T follicular helper cell (primary cell): ENCODE data around the gene HSPA4L.

ENCODE experiments used
- DNase-seq: peaks from one replicate; pipeline ENCODE4 v3.0.0-alpha.2; 2020; ENCODE audit warnings: low read depth
- total RNA-seq, 2 experiments: gene quantifications; one replicate each; lab custom pipeline; 2026; lab: John Stamatoyannopoulos, UW

HSPA4L gene
- total RNA-seq: 0.06 to 0.61 reads per million in 2 experiments

GRCh38 chr4:127782275-127783025 lies at the start of gene HSPA4L:
Gene HSPA4L (plus strand): TSS chr4:127782322. CDS start chr4:127782551, 229 bp downstream.
- DNase-seq: peak; percentile 9

DNA sequence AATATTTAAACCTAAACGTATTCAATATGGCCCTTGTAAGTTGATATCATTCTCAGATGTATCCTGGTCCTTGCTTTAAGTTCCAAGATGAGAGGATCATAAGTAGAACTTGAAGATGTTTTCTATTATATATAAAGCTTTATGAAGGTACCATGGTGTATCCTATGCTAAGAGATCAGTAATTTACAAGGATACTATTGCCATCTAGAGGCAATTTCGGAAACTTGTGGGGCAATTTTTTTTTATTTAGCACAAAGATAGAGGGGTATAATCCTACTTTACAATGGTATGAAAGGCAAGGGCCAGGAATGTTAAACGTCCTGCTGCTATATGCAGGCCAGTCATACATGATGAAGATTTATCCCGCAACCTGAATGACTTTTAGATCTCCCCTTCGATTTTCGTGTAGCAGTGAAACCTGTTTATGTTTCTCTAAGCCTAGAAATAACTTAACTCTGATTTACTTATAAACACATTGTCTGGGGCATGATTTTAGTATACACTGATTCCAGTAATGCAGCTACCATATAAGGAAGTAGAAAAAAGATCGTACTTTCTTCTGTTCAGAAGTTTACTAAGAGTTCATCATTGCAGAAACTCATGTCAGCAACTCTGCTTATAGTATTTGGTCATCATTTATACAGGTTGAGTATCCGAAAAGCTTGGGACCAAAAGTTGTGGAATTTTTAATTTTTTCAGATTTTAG lies 49.3 kb upstream of the HSPA4L start:
- DNase-seq: no peak

- DNase-seq: no peak
Observed at GRCh38 chr4:127734976-127735375, 47.1 kb upstream of the HSPA4L start.

DNA sequence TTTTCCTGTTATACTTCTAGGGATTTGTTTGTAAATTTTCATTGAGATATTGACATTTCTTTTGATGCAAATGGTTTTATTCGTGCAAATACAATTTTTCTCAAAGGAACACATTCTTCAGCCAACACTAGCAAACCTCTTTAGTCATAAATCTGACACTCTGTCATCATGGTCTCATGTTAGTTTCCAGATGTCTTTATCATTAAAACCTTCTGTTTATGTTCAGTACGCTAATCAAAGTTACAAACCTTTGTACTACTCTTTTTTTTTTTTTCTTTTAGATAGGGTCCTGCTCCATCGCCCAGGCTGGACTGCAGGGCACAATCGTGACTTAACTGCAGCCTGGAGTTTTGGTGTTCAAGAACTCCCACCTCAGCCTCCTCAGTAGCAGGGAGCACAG lies 44.8 kb upstream of the HSPA4L start:
- DNase-seq: no peak

- DNase-seq: no peak
Observed at GRCh38 chr4:127741247-127741646, 40.9 kb upstream of the HSPA4L start.

GRCh38 chr4:127747883-127748282 lies 34.2 kb upstream of the HSPA4L start:
- no peak for DNase-seq

- no peak for DNase-seq
Observed at GRCh38 chr4:127748957-127749356, 33.2 kb upstream of the HSPA4L start.

DNA sequence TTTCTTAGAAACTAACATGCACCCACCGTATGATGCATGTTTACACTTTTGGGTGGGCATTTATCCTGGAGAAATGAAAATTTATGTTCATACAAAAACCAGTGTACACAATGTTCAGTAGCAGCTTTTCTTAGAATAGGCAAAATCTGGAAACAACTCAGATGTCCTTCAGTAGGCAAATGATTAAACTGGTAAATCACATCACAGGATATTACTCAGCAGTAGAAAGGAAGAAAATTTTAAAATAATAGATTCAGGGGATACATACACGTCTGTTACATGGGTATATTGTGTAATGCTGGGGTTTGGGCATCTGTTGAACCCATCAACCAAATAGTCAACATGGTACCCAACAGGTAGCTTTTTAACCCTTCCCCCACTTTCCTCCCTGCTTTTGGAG lies 25.2 kb upstream of the HSPA4L start:
- DNase-seq: no peak

DNA sequence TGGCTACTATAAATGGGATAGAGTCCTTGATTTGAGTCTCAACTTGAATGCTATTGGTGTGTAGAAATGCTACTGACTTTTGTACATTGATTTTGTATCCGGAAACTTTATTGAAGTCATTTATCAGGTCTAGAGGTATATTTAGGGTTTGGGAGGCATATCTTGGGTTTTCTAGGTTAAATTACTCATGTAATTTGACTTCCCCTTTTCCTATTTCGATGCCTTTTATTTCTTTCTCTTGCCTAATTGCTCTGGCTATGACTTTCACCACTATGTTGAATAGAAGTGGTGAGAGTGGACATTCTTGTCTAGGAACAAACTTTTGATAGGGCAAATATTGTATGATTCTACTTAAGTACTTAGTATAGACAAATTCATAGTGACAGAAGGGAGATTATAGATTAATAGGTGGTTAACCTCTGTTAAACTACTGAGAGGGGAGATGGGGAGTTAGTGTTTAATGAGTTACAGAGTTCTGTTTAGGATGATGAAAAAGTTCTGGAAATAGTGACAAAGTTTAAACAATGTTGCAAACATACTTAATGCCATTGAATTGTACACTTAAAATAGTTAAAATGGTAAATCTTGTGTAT lies 22.8 kb upstream of the HSPA4L start:
- no peak for DNase-seq

- no peak for DNase-seq
Observed at GRCh38 chr4:127759893-127760292, 22.2 kb upstream of the HSPA4L start.

DNA sequence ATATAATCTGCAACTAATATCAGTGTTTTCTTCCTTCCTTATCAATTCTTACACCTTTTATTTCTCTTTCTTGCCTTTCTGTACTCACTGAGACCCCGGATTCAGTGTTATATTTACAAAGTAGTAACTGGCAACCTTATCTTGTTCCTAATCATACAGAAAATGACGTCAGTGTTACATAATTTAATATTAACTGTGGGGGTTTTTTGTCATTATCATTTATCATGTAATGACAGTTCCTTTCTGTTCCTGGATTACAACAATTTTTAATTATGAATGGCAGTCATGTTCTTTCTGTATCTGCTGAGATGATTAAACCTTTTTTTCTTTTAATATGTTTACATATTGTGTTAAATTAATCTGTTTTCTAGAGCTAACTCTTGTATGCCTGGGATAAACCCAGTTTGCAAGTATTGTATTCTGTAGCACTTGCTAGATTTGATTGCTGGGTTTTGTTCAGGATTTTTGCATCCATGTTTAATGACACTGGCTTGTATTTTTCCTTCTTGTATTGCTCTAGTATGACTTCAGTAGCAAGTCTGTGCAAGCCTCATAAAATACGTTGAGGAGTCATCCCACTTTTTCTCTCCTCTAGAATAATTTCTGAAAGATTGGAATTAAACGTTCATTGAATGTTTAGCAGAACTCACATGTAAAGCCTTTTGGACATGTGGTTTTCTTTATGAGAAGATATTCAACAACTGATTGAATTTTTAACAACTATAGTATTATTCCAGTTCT lies 10.4 kb upstream of the HSPA4L start:
- DNase-seq: no peak

DNA sequence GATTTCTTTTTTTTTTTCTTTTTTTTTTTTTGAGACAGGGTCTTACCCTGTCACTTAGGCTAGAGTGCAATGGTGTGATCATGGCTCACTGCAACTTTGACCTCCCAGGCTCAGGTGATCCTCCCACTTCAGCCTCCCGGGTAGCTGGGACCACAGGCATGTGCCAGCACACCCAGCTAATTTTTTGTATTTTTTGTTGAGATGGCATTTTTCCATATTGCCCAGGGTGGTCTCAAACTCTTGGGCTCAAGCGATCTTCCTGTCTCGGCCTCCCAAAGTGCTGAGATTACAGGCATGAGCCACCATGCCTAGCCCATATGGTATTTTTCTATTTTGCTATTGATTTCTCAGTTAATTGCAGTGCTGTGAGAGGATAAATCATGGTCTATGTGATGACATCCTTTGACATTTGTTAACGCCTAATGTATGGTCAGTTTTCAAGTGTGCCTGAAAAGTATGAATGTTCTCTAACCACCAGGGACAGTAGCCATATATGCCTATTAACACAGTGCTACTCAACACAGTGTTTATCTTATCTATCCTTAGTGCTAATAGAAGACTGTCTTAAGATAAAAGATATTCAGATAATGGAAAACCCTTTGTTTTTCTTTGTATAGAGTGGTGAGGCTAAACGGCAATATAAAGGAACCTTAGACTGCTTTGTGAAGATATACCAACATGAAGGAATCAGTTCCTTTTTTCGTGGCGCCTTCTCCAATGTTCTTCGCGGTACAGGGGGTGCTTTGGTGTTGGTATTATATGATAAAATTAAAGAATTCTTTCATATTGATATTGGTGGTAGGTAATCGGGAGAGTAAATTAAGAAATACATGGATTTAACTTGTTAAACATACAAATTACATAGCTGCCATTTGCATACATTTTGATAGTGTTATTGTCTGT lies 9.1 kb upstream of the HSPA4L start:
- no peak for DNase-seq

GRCh38 chr4:127775843-127776242 lies 6.3 kb upstream of the HSPA4L start:
- no peak for DNase-seq

- DNase-seq: no peak
Observed at GRCh38 chr4:127776620-127777019, 5.5 kb upstream of the HSPA4L start.

DNA sequence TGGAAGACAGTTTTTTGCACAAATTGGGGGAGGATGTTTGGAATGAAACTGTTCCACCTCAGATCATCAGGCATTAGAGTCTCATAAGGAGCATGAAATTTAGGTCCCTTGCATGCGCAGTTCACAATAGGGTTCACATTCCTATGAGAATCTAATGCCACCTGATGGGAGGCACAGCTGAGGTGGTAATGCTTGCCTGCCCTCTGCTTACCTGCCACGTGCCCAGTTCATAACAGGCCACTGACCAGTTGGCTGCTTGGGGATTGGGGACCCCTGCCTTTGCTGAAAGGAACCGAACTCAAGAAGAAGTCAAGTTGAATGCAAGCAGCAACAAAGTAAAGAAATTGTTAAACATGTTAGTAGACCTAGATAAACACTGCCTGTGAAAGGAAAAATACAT lies 4.6 kb upstream of the HSPA4L start:
- DNase-seq: no peak

DNA sequence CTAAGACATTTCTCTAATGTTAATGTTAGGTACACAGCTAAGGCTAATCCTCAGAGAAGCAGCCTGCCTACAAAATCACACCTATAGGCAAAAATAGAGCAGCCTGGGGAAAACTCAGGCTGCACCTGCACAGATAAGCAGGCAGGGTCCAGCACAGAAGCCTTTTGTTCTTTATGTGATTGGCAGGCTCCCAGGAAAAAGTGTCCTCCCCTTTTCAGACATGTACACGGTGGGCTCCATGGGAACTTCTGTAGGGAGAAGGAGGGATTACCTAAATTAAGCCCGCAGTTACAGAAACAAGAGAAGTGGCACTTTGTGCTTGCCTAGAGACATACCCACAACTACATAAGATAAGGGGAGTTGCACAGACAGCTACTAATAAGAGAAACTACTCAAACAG lies 4.0 kb upstream of the HSPA4L start:
- no peak for DNase-seq

DNA sequence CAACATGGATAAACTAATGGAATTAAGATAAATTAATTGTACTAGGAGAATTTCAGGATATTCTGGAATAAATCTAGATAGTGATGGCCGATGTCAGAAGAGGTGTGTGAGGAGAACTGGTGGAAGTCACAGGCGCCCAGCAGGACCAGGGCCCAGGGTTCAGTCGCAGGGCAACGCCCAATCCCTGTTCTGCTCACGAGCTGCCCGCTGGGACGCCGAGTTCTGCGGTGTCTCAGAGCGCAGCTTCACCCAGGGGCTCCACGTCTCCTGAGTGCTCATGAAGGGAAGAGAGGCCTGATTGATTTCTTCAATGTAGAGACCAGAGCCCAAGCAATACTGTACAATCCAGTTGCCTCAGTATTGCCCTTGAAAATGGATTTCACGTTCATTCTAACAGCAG lies 1.5 kb upstream of the HSPA4L start:
- no peak for DNase-seq

- no peak for DNase-seq
Observed at GRCh38 chr4:127781300-127782024, 660 bp upstream of the HSPA4L start.

DNA sequence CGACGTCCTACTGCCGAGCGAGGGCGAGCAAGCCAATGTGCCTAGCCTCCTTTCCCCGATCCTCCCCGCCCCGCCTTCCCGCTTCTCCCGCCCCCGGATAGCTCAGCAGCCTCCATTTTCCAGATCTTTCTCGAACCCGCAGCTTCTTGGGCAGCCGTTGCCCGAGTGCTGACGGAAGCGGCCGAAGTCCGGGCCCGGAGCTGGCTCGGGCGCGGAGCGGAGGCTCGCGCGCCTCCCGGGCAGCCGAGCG lies 172 bp upstream of the HSPA4L start:
- no peak for DNase-seq

- no peak for DNase-seq
Observed at GRCh38 chr4:127783026-127783769, 1.1 kb downstream of the HSPA4L start.
